HG02610 (cell line): ENCODE data around the gene CTSZ.
A peak's percentile ranks its signal among the peaks of the same experiment; 100 is the strongest.

Experiments used
- ATAC-seq: cut with Tn5 transposase; IDR thresholded peaks from one replicate; pipeline ENCODE4 v1.9.1; 2021; ENCODE audit warnings: mild to moderate bottlenecking, moderate library complexity; ENCODE audit not compliant: unreplicated experiment

CTSZ gene

GRCh38 chr20:59032023-59032712 is 25.1 kb upstream of the CTSZ start, which contains the start of gene ATP5F1E:
TSS of gene ATP5F1E (minus strand) at chr20:59032335. CDS start at chr20:59032251, 84 bp downstream.
- ATAC-seq = peak; percentile 93

- ATAC-seq = no peak
These were observed 24.5 kb upstream of the CTSZ start for GRCh38 chr20:59031564-59032022.

- ATAC-seq = no peak
These were observed 24.0 kb upstream of the CTSZ start for GRCh38 chr20:59030911-59031563.

GRCh38 chr20:59028812-59029211 is 21.8 kb upstream of the CTSZ start:
- no peak for ATAC-seq

- no peak for ATAC-seq
These were observed 20.8 kb upstream of the CTSZ start for GRCh38 chr20:59027741-59028320.

GRCh38 chr20:59026904-59027740 is 20.1 kb upstream of the CTSZ start:
- no peak for ATAC-seq

- no peak for ATAC-seq
These were observed 18.5 kb upstream of the CTSZ start for GRCh38 chr20:59025511-59025910.

- ATAC-seq = no peak
These were observed 18.0 kb upstream of the CTSZ start for GRCh38 chr20:59025086-59025485.

- no peak for ATAC-seq
These were observed 17.1 kb upstream of the CTSZ start for GRCh38 chr20:59024111-59024530.

- ATAC-seq = no peak
These were observed 16.6 kb upstream of the CTSZ start for GRCh38 chr20:59023616-59024015.

GRCh38 chr20:59022754-59023153 is 15.7 kb upstream of the CTSZ start:
- ATAC-seq = no peak

- no peak for ATAC-seq
These were observed 14.0 kb upstream of the CTSZ start for GRCh38 chr20:59020938-59021551.

GRCh38 chr20:59019217-59019616 is 12.2 kb upstream of the CTSZ start, which contains the start of gene TUBB1:
TSS of gene TUBB1 (plus strand) at chr20:59019429. CDS start at chr20:59019523, 94 bp downstream.
- ATAC-seq = no peak

- no peak for ATAC-seq
These were observed 11.8 kb upstream of the CTSZ start for GRCh38 chr20:59018817-59019216.

GRCh38 chr20:59017493-59018231 is 10.6 kb upstream of the CTSZ start:
- no peak for ATAC-seq

- no peak for ATAC-seq
These were observed 9.9 kb upstream of the CTSZ start for GRCh38 chr20:59016795-59017492.

- no peak for ATAC-seq
These were observed 9.0 kb upstream of the CTSZ start for GRCh38 chr20:59015812-59016711.

- no peak for ATAC-seq
These were observed 8.4 kb upstream of the CTSZ start for GRCh38 chr20:59015411-59015810.
